GM21786 (cell line): Measurements from ENCODE around the gene ZNF236.
A peak's percentile ranks its signal among the peaks of the same experiment; 100 is the strongest.

Source experiments
- ATAC-seq: cut with Tn5 transposase; IDR thresholded peaks from one replicate; pipeline ENCODE4 v1.9.1; 2021; ENCODE audit not compliant: unreplicated experiment

The ZNF236 gene

GRCh38 chr18:76821356-76821874 is 942 bp upstream of the ZNF236 start:
- peak; percentile 11 for ATAC-seq

- ATAC-seq = peak; percentile 35
Observed at GRCh38 chr18:76821875-76822505, 367 bp upstream of the ZNF236 start.

- ATAC-seq = no peak
Observed at GRCh38 chr18:76823161-76823538, 793 bp downstream of the ZNF236 start.

- ATAC-seq = no peak
Observed at GRCh38 chr18:76823587-76824011, 1.2 kb downstream of the ZNF236 start.

- ATAC-seq = no peak
Observed at GRCh38 chr18:76824145-76824676, 1.9 kb downstream of the ZNF236 start.

- ATAC-seq = no peak
Observed at GRCh38 chr18:76824754-76825153, 2.4 kb downstream of the ZNF236 start.

- no peak for ATAC-seq
Observed at GRCh38 chr18:76827205-76828200, 5.1 kb downstream of the ZNF236 start.

GRCh38 chr18:76834379-76834778 is 12.0 kb downstream of the ZNF236 start:
- no peak for ATAC-seq

- no peak for ATAC-seq
Observed at GRCh38 chr18:76835380-76835779, 13.0 kb downstream of the ZNF236 start.

GRCh38 chr18:76837071-76837470 is 14.7 kb downstream of the ZNF236 start:
- ATAC-seq = no peak

- ATAC-seq = no peak
Observed at GRCh38 chr18:76838182-76838581, 15.8 kb downstream of the ZNF236 start.

- ATAC-seq = no peak
Observed at GRCh38 chr18:76839086-76839794, 16.9 kb downstream of the ZNF236 start.

GRCh38 chr18:76842837-76843530 is 20.6 kb downstream of the ZNF236 start:
- no peak for ATAC-seq

GRCh38 chr18:76844144-76844543 is 21.8 kb downstream of the ZNF236 start:
- ATAC-seq = no peak

GRCh38 chr18:76844742-76845477 is 22.6 kb downstream of the ZNF236 start:
- no peak for ATAC-seq

- ATAC-seq = no peak
Observed at GRCh38 chr18:76846217-76846616, 23.9 kb downstream of the ZNF236 start.

- no peak for ATAC-seq
Observed at GRCh38 chr18:76847916-76848315, 25.6 kb downstream of the ZNF236 start.

- ATAC-seq = no peak
Observed at GRCh38 chr18:76850112-76850511, 27.8 kb downstream of the ZNF236 start.

GRCh38 chr18:76855594-76855993 is 33.2 kb downstream of the ZNF236 start:
- no peak for ATAC-seq

GRCh38 chr18:76857476-76857875 is 35.1 kb downstream of the ZNF236 start:
- ATAC-seq = no peak
